Lower leg skin (tissue), 4 donors: ENCODE results near the gene RNF34. TPM values are rescaled to one million over a fixed set of nuclear protein-coding genes. Genes with fewer than 3 reads are reported as not detected.

ENCODE experiments used
- DNase-seq, 2 donors: peaks; one replicate each; pipeline ENCODE4 v3.0.0-alpha.2; 2019; ENCODE audit warnings: low spot score in 2 of 2
- H3K4me3 ChIP-seq: fragments of 200-600 bp; sonication (generic); 2 replicates; pipeline ENCODE4 v1.5.1; 2017; ENCODE audit warnings: mild to moderate bottlenecking, low read depth; ENCODE audit not compliant: poor library complexity, severe bottlenecking
- POLR2A ChIP-seq, 2 donors: fragments of 450-650 bp; IDR thresholded peaks; one replicate each; pipeline ENCODE4 v1.6.1; 2016 to 2017; ENCODE audit warnings: antibody characterized with exemption in 2 of 2, mild to moderate bottlenecking in 1 of 2, moderate library complexity in 1 of 2
- WGBS, 2 donors: methylation state at CpG; one replicate each; pipeline ENCODE4 v1.1.5; 2018; 5-methylcytosine and 5-hydroxymethylcytosine counted together
- intact Hi-C: fragments of 100-400 bp; cut with DNase I; formaldehyde crosslinking; loops from one replicate; pipeline ENCODE4 v1.15.0; 2023; ENCODE audit warnings: low total_unique reads
- total RNA-seq, 4 donors: library from RNA; depleted of rRNA; stranded (reverse); fragments of >200 nt; gene quantifications; one replicate each; pipeline ENCODE4 v1.1.0, GENCODE V29; 2016
- TF ChIP-seq, protein P1 (sequence below), 3 donors: fragments of 450-650 bp; IDR thresholded peaks; one replicate each; pipeline ENCODE4 v1.5.1; 2016; ENCODE audit warnings: antibody characterized with exemption in 3 of 3, mild to moderate bottlenecking in 3 of 3, moderate library complexity in 2 of 3

Gene RNF34
- total RNA-seq, 4 donors from 2014 or later, result 18.9 to 32.1 (median 25.8) TPM

DNA sequence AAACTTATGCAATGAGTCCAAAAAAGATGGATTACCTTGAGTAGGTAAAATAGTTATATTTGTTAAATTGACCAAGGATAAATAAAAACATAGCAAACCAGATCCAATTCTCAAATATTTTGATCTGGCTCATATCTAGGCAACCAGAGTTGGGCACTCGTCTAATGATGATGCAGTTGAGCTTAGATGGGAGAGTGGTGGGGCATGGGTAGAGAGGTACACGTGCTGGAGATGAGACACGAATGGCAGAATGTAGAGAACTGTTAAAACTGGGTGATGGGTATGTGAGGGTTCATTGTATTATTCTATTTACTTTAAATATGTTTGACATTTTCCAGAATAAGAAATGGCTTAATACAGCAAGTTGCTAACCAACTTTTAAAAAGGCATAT, 7.6 kb upstream of the RNF34 start:
- intact Hi-C loops, result no loop called here
- no peak overlapping the region for H3K4me3 ChIP-seq
- DNase-seq, result peak in 1 of 2 donors; percentile 10
- TF ChIP-seq POLR2A (IDR thresholded peaks at IDR 0.05), result no peak
- TF ChIP-seq, protein P1, sequence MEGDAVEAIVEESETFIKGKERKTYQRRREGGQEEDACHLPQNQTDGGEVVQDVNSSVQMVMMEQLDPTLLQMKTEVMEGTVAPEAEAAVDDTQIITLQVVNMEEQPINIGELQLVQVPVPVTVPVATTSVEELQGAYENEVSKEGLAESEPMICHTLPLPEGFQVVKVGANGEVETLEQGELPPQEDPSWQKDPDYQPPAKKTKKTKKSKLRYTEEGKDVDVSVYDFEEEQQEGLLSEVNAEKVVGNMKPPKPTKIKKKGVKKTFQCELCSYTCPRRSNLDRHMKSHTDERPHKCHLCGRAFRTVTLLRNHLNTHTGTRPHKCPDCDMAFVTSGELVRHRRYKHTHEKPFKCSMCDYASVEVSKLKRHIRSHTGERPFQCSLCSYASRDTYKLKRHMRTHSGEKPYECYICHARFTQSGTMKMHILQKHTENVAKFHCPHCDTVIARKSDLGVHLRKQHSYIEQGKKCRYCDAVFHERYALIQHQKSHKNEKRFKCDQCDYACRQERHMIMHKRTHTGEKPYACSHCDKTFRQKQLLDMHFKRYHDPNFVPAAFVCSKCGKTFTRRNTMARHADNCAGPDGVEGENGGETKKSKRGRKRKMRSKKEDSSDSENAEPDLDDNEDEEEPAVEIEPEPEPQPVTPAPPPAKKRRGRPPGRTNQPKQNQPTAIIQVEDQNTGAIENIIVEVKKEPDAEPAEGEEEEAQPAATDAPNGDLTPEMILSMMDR (IDR thresholded peaks at IDR 0.05), result no peak
- WGBS, 2 donors, result 71 to 76% methylated on average over 3 of the region's 3 CpGs

DNA sequence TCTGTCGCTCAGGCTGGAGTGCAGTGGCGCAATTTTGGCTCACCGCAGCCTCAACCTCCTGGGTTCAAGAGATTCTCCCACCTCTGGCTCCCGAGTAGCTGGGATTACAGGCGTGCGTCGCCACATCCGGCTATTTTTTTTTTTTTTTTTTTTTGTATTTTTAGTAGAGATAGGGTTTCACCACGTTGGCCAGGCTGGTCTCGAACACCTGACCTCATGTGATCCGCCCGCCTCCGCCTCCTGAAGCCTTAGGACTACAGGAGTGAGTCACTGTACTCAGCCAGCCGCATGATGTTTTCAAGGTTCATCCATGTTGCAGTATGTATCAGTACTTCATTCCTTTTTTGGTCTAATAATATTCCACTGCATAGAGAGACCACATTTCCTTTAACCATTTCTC, 2.4 kb upstream of the RNF34 start:
- DNase-seq, result peak in 1 of 2 donors; percentile 37
- intact Hi-C loops, result no loop called here
- H3K4me3 ChIP-seq, result no peak overlapping the region
- TF ChIP-seq POLR2A (IDR thresholded peaks at IDR 0.05), result no peak
- TF ChIP-seq, protein P1 (IDR thresholded peaks at IDR 0.05), result no peak
- 97 to 98% methylated on average over 14 of the region's 14 CpGs for WGBS, 2 donors

DNA sequence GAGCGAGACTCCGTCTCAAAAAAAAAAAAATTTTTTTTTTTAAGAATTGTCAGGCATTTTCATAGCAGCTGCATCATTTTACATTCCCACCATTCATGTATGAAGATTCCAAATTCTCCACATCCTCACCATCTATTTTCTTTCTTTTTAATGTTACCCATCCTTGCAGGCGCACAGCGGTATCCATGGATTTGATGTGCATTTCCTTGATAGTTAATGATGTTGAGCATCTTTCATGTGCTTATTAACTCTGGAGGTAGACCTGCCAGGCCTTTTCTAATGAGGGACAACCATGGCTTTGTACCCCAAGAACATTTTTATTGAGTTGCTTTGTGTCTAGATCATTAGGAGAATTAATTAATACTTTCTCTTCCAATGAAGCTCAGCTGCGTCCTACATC, 1.6 kb upstream of the RNF34 start:
- no peak for TF ChIP-seq POLR2A (IDR thresholded peaks at IDR 0.05)
- TF ChIP-seq, protein P1 (IDR thresholded peaks at IDR 0.05), result no peak
- intact Hi-C loops, result no loop called here

DNA sequence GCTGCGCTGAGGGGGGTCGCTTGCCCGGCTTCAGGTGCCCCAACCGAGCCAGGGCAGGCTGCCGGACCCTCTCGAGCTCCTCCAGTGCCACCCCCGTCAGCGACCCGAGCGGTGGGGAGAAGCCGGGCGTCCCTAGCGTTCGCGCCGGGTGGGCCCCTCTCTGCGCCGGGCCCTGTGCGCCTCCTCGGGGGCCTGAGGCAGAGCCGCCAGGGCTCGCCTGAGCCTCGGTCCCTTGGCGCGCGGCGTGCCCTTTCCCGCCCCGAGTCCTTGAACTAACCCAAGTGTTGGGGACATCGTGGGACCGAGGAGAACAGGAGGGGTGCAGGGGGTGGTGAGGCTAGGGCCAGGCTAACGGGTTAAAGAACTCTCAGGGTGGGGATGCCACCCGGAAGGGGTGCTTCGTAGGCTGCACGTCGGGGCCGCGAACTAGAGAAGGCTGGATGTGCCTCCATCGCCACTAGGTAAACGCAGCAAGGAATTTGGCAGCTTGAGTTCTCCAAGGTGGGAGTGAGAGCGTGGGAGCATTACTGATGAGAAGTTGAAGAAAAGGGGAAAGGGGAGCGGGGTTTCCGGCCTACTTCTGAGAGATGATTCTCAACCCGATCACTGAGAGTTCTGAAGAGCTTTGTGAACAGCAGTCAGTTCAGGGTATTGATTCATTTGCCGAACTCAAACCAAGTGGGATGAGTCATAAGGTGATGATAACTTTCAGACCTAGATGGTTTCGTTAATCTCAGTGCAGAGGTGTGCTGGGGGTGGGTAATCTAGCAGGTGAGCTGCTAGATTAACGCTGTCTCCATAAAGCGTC, 618 bp downstream of the RNF34 start:
- intact Hi-C loops, result no loop called here
- WGBS, 2 donors, result 1% methylated on average over 25 to 33 of the region's 48 CpGs
- H3K4me3 ChIP-seq, result peak overlapping the region; percentile 89
- DNase-seq, result peak; percentile 15 to 87
- TF ChIP-seq, protein P1 (IDR thresholded peaks at IDR 0.05), result no peak
- TF ChIP-seq POLR2A (IDR thresholded peaks at IDR 0.05), result no peak

More for the DNA sequence above, 1.6 kb upstream of the RNF34 start:
- WGBS, 2 donors, result 96 to 97% methylated on average over 5 of the region's 5 CpGs
- H3K4me3 ChIP-seq, result no peak overlapping the region
- DNase-seq, result no peak

DNA sequence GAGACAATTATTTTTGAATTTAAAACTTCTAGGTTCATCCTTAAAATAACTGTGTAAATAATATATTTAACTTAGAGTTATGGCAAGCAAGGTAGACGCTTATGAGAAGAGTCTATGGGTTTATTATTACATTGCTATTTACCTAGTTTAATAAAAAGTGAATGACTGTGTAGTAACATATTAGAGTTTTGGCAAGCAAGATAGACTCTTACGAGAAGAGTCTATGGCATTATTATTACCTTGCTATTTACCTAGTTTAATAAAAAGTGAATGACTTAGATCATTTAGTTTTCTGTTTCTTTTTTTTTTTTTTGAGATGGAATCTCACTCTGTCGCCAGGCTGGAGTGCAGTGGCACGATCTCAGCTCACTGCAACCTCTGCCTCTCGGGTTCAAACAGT, 3.8 kb downstream of the RNF34 start:
- intact Hi-C loops, result no loop called here
- no peak for DNase-seq
- 94 to 95% methylated on average over 5 of the region's 5 CpGs for WGBS, 2 donors
- TF ChIP-seq, protein P1 (IDR thresholded peaks at IDR 0.05), result no peak
- no peak overlapping the region for H3K4me3 ChIP-seq

DNA sequence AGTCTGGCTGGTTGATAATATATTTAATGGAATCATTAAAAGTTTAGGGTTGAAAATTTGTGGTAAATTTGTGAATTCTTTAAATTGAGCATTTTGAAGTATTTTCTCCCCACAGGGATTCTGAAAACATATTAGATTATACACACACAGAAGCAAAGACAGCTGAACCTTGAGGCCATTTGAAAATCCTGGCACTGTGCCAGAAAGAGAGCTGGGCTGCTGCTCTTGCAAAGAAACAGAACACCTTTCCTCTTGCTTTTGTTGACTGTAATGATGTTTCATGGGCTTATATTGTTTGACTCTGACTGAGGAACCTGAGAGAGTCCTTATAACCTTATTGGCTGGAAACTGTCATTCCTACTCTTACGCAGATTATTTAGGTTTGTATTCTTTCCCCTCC, 4.8 kb downstream of the RNF34 start:
- no peak for TF ChIP-seq POLR2A (IDR thresholded peaks at IDR 0.05)
- intact Hi-C loops, result no loop called here
- no peak overlapping the region for H3K4me3 ChIP-seq
- WGBS, 2 donors, result 93 to 97% methylated on average over 1 of the region's 1 CpG
- DNase-seq, result no peak
